Activated T-cell treated with anti-CD3 and anti-CD28 coated beads, Interleukin-2, amount 50 U/mL, for 24 hours (primary cell): ENCODE measurements around the gene IGSF21.
"Not testable (repeated sequence)": the region's sequence is repeated elsewhere in the genome, so short reads cannot be mapped to it uniquely, and the experiment has no call there.

ENCODE experiments used
- DNase-seq: peaks from one replicate; pipeline ENCODE4 v3.0.0-alpha.2; 2020
- H3K27ac Mint-ChIP-seq: 2 replicates; pipeline ENCODE4 v1.8.0; 2020; ENCODE audit warnings: mild to moderate bottlenecking, mixed read lengths
- H3K27me3 Mint-ChIP-seq: 2 replicates; pipeline ENCODE4 v1.8.0; 2020; ENCODE audit warnings: mixed read lengths
- H3K36me3 Mint-ChIP-seq: 2 replicates; pipeline ENCODE4 v1.8.0; 2020; ENCODE audit warnings: low read depth, mixed read lengths
- H3K4me1 Mint-ChIP-seq: 2 replicates; pipeline ENCODE4 v1.8.0; 2020; ENCODE audit warnings: low read depth, mixed read lengths
- H3K4me3 Mint-ChIP-seq: 2 replicates; pipeline ENCODE4 v1.8.0; 2020; ENCODE audit warnings: mild to moderate bottlenecking, moderate library complexity, mixed read lengths
- H3K9me3 Mint-ChIP-seq: 2 replicates; pipeline ENCODE4 v1.8.0; 2020; ENCODE audit warnings: mixed read lengths

Gene IGSF21

GRCh38 chr1:18357622-18358230 is 250.1 kb downstream of the IGSF21 start:
- Mint-ChIP-seq H3K36me3 (no peaks in the 10 kb centered on the region), H3K4me3 (no peak overlapping the region), H3K9me3 (no peaks in the 10 kb centered on the region), H3K27me3 (peaks cover 52% of the 10 kb centered on the region), H3K27ac (no peak overlapping the region), H3K4me1 (no peaks in the 10 kb centered on the region)
- DNase-seq: no peak

GRCh38 chr1:18358600-18358999 is 251.0 kb downstream of the IGSF21 start:
- Mint-ChIP-seq H3K4me3 (no peak overlapping the region), H3K27me3 (peaks cover 50% of the 10 kb centered on the region), H3K27ac (no peak overlapping the region), H3K9me3 (no peaks in the 10 kb centered on the region), H3K36me3 (no peaks in the 10 kb centered on the region), H3K4me1 (no peaks in the 10 kb centered on the region)
- DNase-seq: no peak

GRCh38 chr1:18360251-18360650 is 252.7 kb downstream of the IGSF21 start:
- H3K4me1 Mint-ChIP-seq: no peaks in the 10 kb centered on the region
- no peaks in the 10 kb centered on the region for H3K36me3 Mint-ChIP-seq
- H3K27ac Mint-ChIP-seq: no peak overlapping the region
- H3K4me3 Mint-ChIP-seq: no peak overlapping the region
- DNase-seq: no peak
- no peaks in the 10 kb centered on the region for H3K9me3 Mint-ChIP-seq
- H3K27me3 Mint-ChIP-seq: peaks cover 44% of the 10 kb centered on the region

- H3K27ac Mint-ChIP-seq: no peak overlapping the region
- DNase-seq: no peak
- no peaks in the 10 kb centered on the region for H3K9me3 Mint-ChIP-seq
- no peaks in the 10 kb centered on the region for H3K4me1 Mint-ChIP-seq
- no peaks in the 10 kb centered on the region for H3K36me3 Mint-ChIP-seq
- no peak overlapping the region for H3K4me3 Mint-ChIP-seq
- peaks cover 36% of the 10 kb centered on the region for H3K27me3 Mint-ChIP-seq
Measured at GRCh38 chr1:18362150-18362549, 254.6 kb downstream of the IGSF21 start.

GRCh38 chr1:18363436-18363835 is 255.8 kb downstream of the IGSF21 start:
- Mint-ChIP-seq H3K9me3 (no peaks in the 10 kb centered on the region), H3K36me3 (no peaks in the 10 kb centered on the region), H3K4me3 (no peak overlapping the region), H3K27me3 (peaks cover 28% of the 10 kb centered on the region), H3K27ac (no peak overlapping the region), H3K4me1 (no peaks in the 10 kb centered on the region)
- DNase-seq: no peak

GRCh38 chr1:18365099-18365705 is 257.6 kb downstream of the IGSF21 start:
- DNase-seq: no peak
- Mint-ChIP-seq H3K27ac (no peak overlapping the region), H3K4me3 (no peak overlapping the region), H3K36me3 (no peaks in the 10 kb centered on the region), H3K4me1 (no peaks in the 10 kb centered on the region), H3K9me3 (no peaks in the 10 kb centered on the region), H3K27me3 (peaks cover 29% of the 10 kb centered on the region)

GRCh38 chr1:18372505-18372904 is 264.9 kb downstream of the IGSF21 start:
- not testable (repeated sequence) for DNase-seq, H3K4me3 Mint-ChIP-seq, H3K36me3 Mint-ChIP-seq, H3K4me1 Mint-ChIP-seq, H3K9me3 Mint-ChIP-seq, H3K27ac Mint-ChIP-seq
- H3K27me3 Mint-ChIP-seq: peaks cover 15% of the 10 kb centered on the region

- Mint-ChIP-seq H3K27me3 (peaks cover 15% of the 10 kb centered on the region), H3K27ac (no peak overlapping the region), H3K4me1 (no peaks in the 10 kb centered on the region), H3K4me3 (no peak overlapping the region), H3K36me3 (no peaks in the 10 kb centered on the region), H3K9me3 (peaks cover 5% of the 10 kb centered on the region)
- no peak for DNase-seq
Measured at GRCh38 chr1:18373151-18373550, 265.6 kb downstream of the IGSF21 start.

GRCh38 chr1:18373882-18374493 is 266.4 kb downstream of the IGSF21 start:
- Mint-ChIP-seq H3K36me3 (no peaks in the 10 kb centered on the region), H3K9me3 (peaks cover 8% of the 10 kb centered on the region), H3K4me3 (no peak overlapping the region), H3K27ac (no peak overlapping the region), H3K27me3 (peaks cover 11% of the 10 kb centered on the region), H3K4me1 (no peaks in the 10 kb centered on the region)
- no peak for DNase-seq

- Mint-ChIP-seq H3K27ac (no peak overlapping the region), H3K4me1 (no peaks in the 10 kb centered on the region), H3K27me3 (peaks cover 18% of the 10 kb centered on the region), H3K4me3 (no peak overlapping the region), H3K9me3 (peaks cover 13% of the 10 kb centered on the region), H3K36me3 (no peaks in the 10 kb centered on the region)
- no peak for DNase-seq
Measured at GRCh38 chr1:18376661-18377060, 269.1 kb downstream of the IGSF21 start.

GRCh38 chr1:18380288-18380687 is 272.7 kb downstream of the IGSF21 start:
- DNase-seq: no peak
- H3K27me3 Mint-ChIP-seq: peaks cover 45% of the 10 kb centered on the region
- H3K27ac Mint-ChIP-seq: no peak overlapping the region
- H3K4me3 Mint-ChIP-seq: no peak overlapping the region
- H3K36me3 Mint-ChIP-seq: no peaks in the 10 kb centered on the region
- H3K9me3 Mint-ChIP-seq: peaks cover 8% of the 10 kb centered on the region
- H3K4me1 Mint-ChIP-seq: no peaks in the 10 kb centered on the region

- Mint-ChIP-seq H3K27ac (no peak overlapping the region), H3K36me3 (no peaks in the 10 kb centered on the region), H3K9me3 (peaks cover 6% of the 10 kb centered on the region), H3K4me3 (no peak overlapping the region), H3K4me1 (no peaks in the 10 kb centered on the region), H3K27me3 (peaks cover 53% of the 10 kb centered on the region)
- no peak for DNase-seq
Measured at GRCh38 chr1:18384059-18384458, 276.5 kb downstream of the IGSF21 start.

GRCh38 chr1:18384471-18384870 is 276.9 kb downstream of the IGSF21 start:
- Mint-ChIP-seq H3K4me1 (no peaks in the 10 kb centered on the region), H3K9me3 (peaks cover 6% of the 10 kb centered on the region), H3K27me3 (peaks cover 53% of the 10 kb centered on the region), H3K36me3 (no peaks in the 10 kb centered on the region), H3K4me3 (no peak overlapping the region), H3K27ac (no peak overlapping the region)
- no peak for DNase-seq

- Mint-ChIP-seq H3K27ac (no peak overlapping the region), H3K27me3 (peaks cover 53% of the 10 kb centered on the region), H3K4me3 (no peak overlapping the region)
Measured at GRCh38 chr1:18385239-18385790, 277.7 kb downstream of the IGSF21 start.

GRCh38 chr1:18386591-18386990 is 279.0 kb downstream of the IGSF21 start:
- no peak overlapping the region for H3K4me3 Mint-ChIP-seq
- H3K4me1 Mint-ChIP-seq: no peaks in the 10 kb centered on the region
- H3K36me3 Mint-ChIP-seq: no peaks in the 10 kb centered on the region
- no peaks in the 10 kb centered on the region for H3K9me3 Mint-ChIP-seq
- DNase-seq: no peak
- peaks cover 46% of the 10 kb centered on the region for H3K27me3 Mint-ChIP-seq
- no peak overlapping the region for H3K27ac Mint-ChIP-seq

More at GRCh38 chr1:18385239-18385790, 277.7 kb downstream of the IGSF21 start:
- DNase-seq: no peak
- H3K4me1 Mint-ChIP-seq: no peaks in the 10 kb centered on the region
- no peaks in the 10 kb centered on the region for H3K36me3 Mint-ChIP-seq
- H3K9me3 Mint-ChIP-seq: peaks cover under 1% of the 10 kb centered on the region
